SK-N-SH treated with all-trans-retinoic acid at 6 μM for 48 hours (cell line): ENCODE results near the gene JAK1.

ENCODE experiments used
- ATAC-seq: fragments of 200-7000 bp; cut with Tn5 transposase; 3 replicates; pipeline ENCODE4 v1.9.1; 2020; ENCODE audit warnings: mild to moderate bottlenecking, moderate library complexity
- BACH2 ChIP-seq: fragments of 250-450 bp; sonication (Bioruptor Pico); IDR thresholded peaks from 2 replicates; pipeline ENCODE4 v1.9.0; 2021; ENCODE audit warnings: mild to moderate bottlenecking, borderline replicate concordance
- CREB5 ChIP-seq: fragments of 250-450 bp; sonication (Bioruptor Pico); IDR thresholded peaks from 2 replicates; pipeline ENCODE4 v1.5.1; 2020; ENCODE audit warnings: low read depth, mild to moderate bottlenecking, moderate library complexity
- CSDC2 ChIP-seq: fragments of 250-450 bp; sonication (Bioruptor Pico); IDR thresholded peaks from 2 replicates; pipeline ENCODE4 v1.5.0; 2020; ENCODE audit warnings: mild to moderate bottlenecking, moderate library complexity
- CSRNP3 ChIP-seq: fragments of 250-450 bp; sonication (Bioruptor Pico); IDR thresholded peaks from 2 replicates; pipeline ENCODE4 v1.5.1; 2021; ENCODE audit warnings: mild to moderate bottlenecking, moderate library complexity
- ESRRG ChIP-seq: fragments of 250-450 bp; sonication (Bioruptor Pico); IDR thresholded peaks from 2 replicates; pipeline ENCODE4 v1.6.1; 2021; ENCODE audit warnings: mild to moderate bottlenecking
- GLIS3 ChIP-seq: fragments of 250-450 bp; sonication (Bioruptor Pico); IDR thresholded peaks from 2 replicates; pipeline ENCODE4 v1.5.0; 2020; ENCODE audit warnings: mild to moderate bottlenecking, moderate library complexity
- ISL1 ChIP-seq: fragments of 250-450 bp; sonication (Bioruptor Pico); IDR thresholded peaks from 2 replicates; pipeline ENCODE4 v2.1.2; 2022; ENCODE audit warnings: mild to moderate bottlenecking, moderate library complexity
- OSR1 ChIP-seq: fragments of 250-450 bp; sonication (Bioruptor Pico); IDR thresholded peaks from 2 replicates; pipeline ENCODE4 v1.8.0; 2022; ENCODE audit warnings: moderate library complexity, mild to moderate bottlenecking, inconsistent platforms
- PATZ1 ChIP-seq: fragments of 250-450 bp; sonication (Bioruptor Pico); IDR thresholded peaks from 2 replicates; pipeline ENCODE4 v1.8.0; 2020; ENCODE audit warnings: mild to moderate bottlenecking, moderate library complexity, borderline replicate concordance
- POU6F1 ChIP-seq: fragments of 250-450 bp; sonication (Bioruptor Pico); IDR thresholded peaks from 2 replicates; pipeline ENCODE4 v1.8.0; 2021; ENCODE audit warnings: low read depth, mild to moderate bottlenecking, moderate library complexity, borderline replicate concordance
- PPARA ChIP-seq: fragments of 250-450 bp; sonication (Bioruptor Pico); IDR thresholded peaks from 2 replicates; pipeline ENCODE4 v1.5.0; 2020; ENCODE audit warnings: mild to moderate bottlenecking, borderline replicate concordance
- RARB ChIP-seq: fragments of 250-450 bp; sonication (Bioruptor Pico); IDR thresholded peaks from 2 replicates; pipeline ENCODE4 v1.8.0; 2021; ENCODE audit warnings: mild to moderate bottlenecking, moderate library complexity
- SNAI2 ChIP-seq: fragments of 250-450 bp; sonication (Bioruptor Pico); IDR thresholded peaks from 2 replicates; pipeline ENCODE4 v1.5.0; 2020; ENCODE audit warnings: mild to moderate bottlenecking, moderate library complexity
- TCF4 ChIP-seq: fragments of 250-450 bp; sonication (Bioruptor Pico); IDR thresholded peaks from 2 replicates; pipeline ENCODE4 v1.8.0; 2021; ENCODE audit warnings: mild to moderate bottlenecking, moderate library complexity, borderline replicate concordance
- TOX ChIP-seq: fragments of 250-450 bp; sonication (Bioruptor Pico); IDR thresholded peaks from 2 replicates; pipeline ENCODE4 v1.8.0; 2021; ENCODE audit warnings: mild to moderate bottlenecking, moderate library complexity, borderline replicate concordance
- ZFP3 ChIP-seq: fragments of 250-450 bp; sonication (Bioruptor Pico); IDR thresholded peaks from 2 replicates; pipeline ENCODE4 v1.5.0; 2020; ENCODE audit warnings: mild to moderate bottlenecking, moderate library complexity
- ZFP30 ChIP-seq: fragments of 450-650 bp; formaldehyde crosslinking; IDR thresholded peaks from 2 replicates; pipeline ENCODE4 v1.5.0; 2022; ENCODE audit warnings: mild to moderate bottlenecking, moderate library complexity
- ZNF565 ChIP-seq: fragments of 450-650 bp; formaldehyde crosslinking; conservative IDR thresholded peaks from 2 replicates; pipeline ENCODE4 v1.5.0; 2020; ENCODE audit warnings: low read depth, mild to moderate bottlenecking, moderate library complexity
- ZNF70 ChIP-seq: fragments of 450-650 bp; formaldehyde crosslinking; IDR thresholded peaks from 2 replicates; pipeline ENCODE4 v1.5.0; 2020; ENCODE audit warnings: mild to moderate bottlenecking, moderate library complexity

The JAK1 gene

GRCh38 chr1:64963466-64963865 is 2.9 kb downstream of the JAK1 start:
- TF ChIP-seq ESRRG = no peak
- no peak for TF ChIP-seq CREB5 (CRISPR knock-in tag)
- no peak for TF ChIP-seq GLIS3 (CRISPR knock-in tag)
- no peak for TF ChIP-seq ZFP30 (CRISPR knock-in tag)
- no peak for TF ChIP-seq TCF4
- TF ChIP-seq RARB = no peak
- no peak for TF ChIP-seq POU6F1 (CRISPR knock-in tag)
- no peak for TF ChIP-seq OSR1
- TF ChIP-seq PPARA (CRISPR knock-in tag) = no peak
- TF ChIP-seq PATZ1 = no peak
- no peak for ATAC-seq

- ATAC-seq = no peak
- TF ChIP-seq ZNF565 = no peak
- TF ChIP-seq CREB5 (CRISPR knock-in tag) = no peak
- no peak for TF ChIP-seq ZFP3 (CRISPR knock-in tag)
- TF ChIP-seq ZNF70 (CRISPR knock-in tag) = no peak
- TF ChIP-seq TCF4 = no peak
- no peak for TF ChIP-seq TOX
- no peak for TF ChIP-seq SNAI2 (CRISPR knock-in tag)
- no peak for TF ChIP-seq BACH2 (CRISPR knock-in tag)
- no peak for TF ChIP-seq PPARA (CRISPR knock-in tag)
Measured at GRCh38 chr1:64962441-64962840, 3.9 kb downstream of the JAK1 start.

- no peak for TF ChIP-seq ZFP3 (CRISPR knock-in tag)
- TF ChIP-seq ZNF70 (CRISPR knock-in tag) = no peak
- no peak for ATAC-seq
Measured at GRCh38 chr1:64961923-64962322, 4.4 kb downstream of the JAK1 start.

- TF ChIP-seq ZNF70 (CRISPR knock-in tag) (no peak), CSRNP3 (CRISPR knock-in tag) (no peak), ZNF565 (no peak), SNAI2 (CRISPR knock-in tag) (no peak), TCF4 (no peak), RARB (no peak), CSDC2 (CRISPR knock-in tag) (no peak)
- no peak for ATAC-seq
Measured at GRCh38 chr1:64960731-64961130, 5.6 kb downstream of the JAK1 start.

- ATAC-seq = no peak
- no peak for TF ChIP-seq CSDC2 (CRISPR knock-in tag)
- TF ChIP-seq TOX = no peak
- no peak for TF ChIP-seq ISL1 (CRISPR knock-in tag)
- TF ChIP-seq, all 23 proteins: peak for 0
Measured at GRCh38 chr1:64959986-64960385, 6.4 kb downstream of the JAK1 start.
